Stromal cell of bone marrow (primary cell): Measurements from ENCODE around the gene FMOD.

Source experiments
- DNase-seq: peaks from one replicate; pipeline ENCODE4 v3.0.0-alpha.2; 2012; ENCODE audit warnings: low read depth

FMOD gene

GRCh38 chr1:203361945-203362719 lies 11.2 kb upstream of the FMOD start:
- peak; percentile 65 for DNase-seq

- DNase-seq: no peak
These were observed 9.7 kb upstream of the FMOD start for GRCh38 chr1:203360547-203361185.

GRCh38 chr1:203359010-203359571 lies 8.2 kb upstream of the FMOD start:
- DNase-seq: peak; percentile 37

GRCh38 chr1:203354246-203354645 lies 3.3 kb upstream of the FMOD start:
- DNase-seq: no peak

GRCh38 chr1:203353486-203353885 lies 2.6 kb upstream of the FMOD start:
- DNase-seq: no peak

- no peak for DNase-seq
These were observed 973 bp downstream of the FMOD start for GRCh38 chr1:203349773-203350524.

- no peak for DNase-seq
These were observed 1.8 kb downstream of the FMOD start for GRCh38 chr1:203349166-203349565.

- no peak for DNase-seq
These were observed 4.2 kb downstream of the FMOD start for GRCh38 chr1:203346769-203347102.

GRCh38 chr1:203346060-203346768 lies 4.7 kb downstream of the FMOD start:
- DNase-seq: no peak

GRCh38 chr1:203343956-203344754 lies 6.8 kb downstream of the FMOD start:
- no peak for DNase-seq

GRCh38 chr1:203342192-203342940 lies 8.6 kb downstream of the FMOD start:
- no peak for DNase-seq

GRCh38 chr1:203340112-203340790 lies 10.7 kb downstream of the FMOD start:
- DNase-seq: peak; percentile 68

- no peak for DNase-seq
These were observed 12.4 kb downstream of the FMOD start for GRCh38 chr1:203338335-203339036.

- no peak for DNase-seq
These were observed 14.8 kb downstream of the FMOD start for GRCh38 chr1:203336097-203336496.

GRCh38 chr1:203335503-203335902 lies 15.4 kb downstream of the FMOD start:
- no peak for DNase-seq

GRCh38 chr1:203331224-203331623 lies 19.7 kb downstream of the FMOD start:
- no peak for DNase-seq

GRCh38 chr1:203328714-203329122 lies 22.2 kb downstream of the FMOD start:
- DNase-seq: no peak

- DNase-seq: peak; percentile 45
These were observed 23.1 kb downstream of the FMOD start for GRCh38 chr1:203327684-203328457.
